Stomach (tissue), 9 donors: Measurements from ENCODE around the gene RFXAP. TPM values are rescaled to one million over a fixed set of nuclear protein-coding genes. Genes with fewer than 3 reads are reported as not detected.

Experiments used
- DNase-seq, 2 donors: peaks; one replicate each; pipeline versions ENCODE4 v3.0.0 to v3.0.0-alpha.2; 2013 to 2019
- H3K27ac ChIP-seq, 5 donors: fragments of 200-600 bp in 4 of 5; sonication (generic) in 4 of 5; one replicate each; pipeline ENCODE4 v1.5.1; 2013 to 2019; ENCODE audit warnings: mild to moderate bottlenecking in 1 of 5, moderate library complexity in 1 of 5
- H3K27me3 ChIP-seq, 3 donors: fragments of 200-600 bp; sonication (generic); one replicate each; pipeline ENCODE4 v1.5.1; 2017 to 2019; ENCODE audit warnings: mixed run types in 1 of 3
- H3K36me3 ChIP-seq, 4 donors: fragments of 200-600 bp; sonication (generic); 1 replicate in 3 of 4; 2 replicates in 1 of 4; pipeline ENCODE4 v1.5.1; 2016 to 2019
- H3K4me1 ChIP-seq, 4 donors: fragments of 200-600 bp; sonication (generic); one replicate each; pipeline ENCODE4 v1.5.1; 2016 to 2019
- H3K4me3 ChIP-seq, 4 donors: fragments of 200-600 bp; sonication (generic) in 3 of 4; one replicate each; pipeline ENCODE4 v1.5.1; 2016 to 2019; ENCODE audit warnings: mild to moderate bottlenecking in 1 of 4
- H3K9me3 ChIP-seq, 4 donors: fragments of 200-600 bp; sonication (generic); one replicate each; pipeline ENCODE4 v1.5.1; 2016 to 2019
- CTCF ChIP-seq, 7 experiments: fragments of 450-650 bp in 4 of 7; fragments of 200-600 bp in 3 of 7; sonication (generic) in 3 of 7; IDR thresholded peaks; one replicate each; pipeline ENCODE4 v1.5.1; 2016 to 2019; ENCODE audit warnings: antibody characterized with exemption in 7 of 7, control low read depth in 2 of 7, mild to moderate bottlenecking in 1 of 7
- EP300 ChIP-seq: sonication (generic); formaldehyde crosslinking; IDR thresholded peaks from one replicate; pipeline ENCODE4 v1.6.1; 2017; ENCODE audit warnings: antibody characterized with exemption
- POLR2A ChIP-seq, 4 donors: fragments of 450-650 bp; IDR thresholded peaks; one replicate each; pipeline ENCODE4 v1.6.1; 2016; ENCODE audit warnings: antibody characterized with exemption in 4 of 4, control low read depth in 2 of 4, mild to moderate bottlenecking in 1 of 4, moderate library complexity in 1 of 4
- POLR2AphosphoS5 ChIP-seq, 3 donors: sonication (generic); formaldehyde crosslinking; IDR thresholded peaks; one replicate each; pipeline ENCODE4 v1.6.1; 2016; ENCODE audit warnings: antibody characterized with exemption in 3 of 3
- WGBS, 5 donors: extraction: QIAGEN DNeasy Blood & Tissue Kit in 3 of 5; methylation state at CpG; one replicate each; pipeline versions ENCODE4 v1.1.5 to v1.1.7; 2013 to 2018; 5-methylcytosine and 5-hydroxymethylcytosine counted together
- intact Hi-C: fragments of 100-400 bp; cut with DNase I; formaldehyde crosslinking; loops from one replicate; pipeline ENCODE4 v1.15.1; 2023; ENCODE audit warnings: low total_unique reads
- polyA plus RNA-seq, 3 donors: library from polyadenylated mRNA; stranded (reverse); fragments of 200-250 nt; gene quantifications; one replicate each; pipeline ENCODE4 v1.2.3, GENCODE V29; 2013
- total RNA-seq, 5 donors: library from RNA; depleted of rRNA; stranded (reverse); fragments of >200 nt; gene quantifications; one replicate each; pipeline versions ENCODE4 v1.1.0 to v1.2.3, GENCODE V29; 2014 to 2016
- donor health status: healthy with polysubstance abuse.
- donor health status: Bipolar disorder and iron deficiency.
- donor health status: healthy.

The RFXAP gene
- total and polyA plus RNA-seq, 8 donors: 1.2 to 12.3 (median 2.1) TPM; not detected in 1

DNA sequence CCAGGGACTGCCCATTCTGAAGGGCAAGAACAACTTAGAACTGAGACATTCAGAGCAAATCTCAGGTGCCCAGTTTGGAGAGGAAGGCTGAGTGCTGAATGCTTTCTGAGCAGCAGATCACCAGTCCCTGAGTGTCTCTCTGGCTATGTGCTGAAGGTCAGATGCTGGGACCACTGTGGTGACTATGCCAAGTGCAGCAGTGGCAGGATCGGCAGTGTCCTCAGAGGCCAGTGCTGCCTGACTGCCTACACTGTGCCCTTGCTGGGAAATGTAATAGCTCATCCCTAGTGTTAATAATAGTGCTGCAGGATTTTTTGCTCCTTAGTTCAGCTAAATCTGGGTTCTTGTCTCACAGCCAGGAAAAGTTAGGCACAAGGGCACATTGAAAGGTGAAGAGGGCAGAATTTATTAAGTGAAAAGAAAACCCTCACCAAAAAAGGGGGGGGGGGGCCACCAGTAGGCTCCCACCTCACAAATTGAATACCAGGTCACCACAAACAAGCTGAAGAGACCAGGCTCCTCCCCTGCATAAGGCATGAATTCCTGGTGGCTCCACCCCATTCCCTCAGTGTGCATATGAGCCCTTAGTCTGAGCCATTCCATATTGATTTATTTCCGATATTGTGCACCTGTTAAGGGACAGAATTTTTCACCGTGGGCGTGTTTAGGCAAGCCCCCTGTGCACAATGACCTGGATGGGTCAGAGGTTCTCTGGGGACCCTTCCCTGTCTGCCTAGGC is 18.5 kb downstream of the RFXAP start:
- no peak overlapping the region for H3K4me3 ChIP-seq
- no peaks in the 10 kb centered on the region for H3K27me3 ChIP-seq
- no peak overlapping the region for H3K27ac ChIP-seq
- TF ChIP-seq POLR2A (IDR thresholded peaks at IDR 0.05): no peak
- TF ChIP-seq EP300: no peak
- TF ChIP-seq CTCF (IDR thresholded peaks at IDR 0.05): no peak
- TF ChIP-seq POLR2AphosphoS5 (IDR thresholded peaks at IDR 0.05): no peak
- H3K9me3 ChIP-seq: no peaks in the 10 kb centered on the region
- DNase-seq: no peak
- H3K36me3 ChIP-seq: no peaks in the 10 kb centered on the region
- WGBS, 5 donors: 54 to 61% (median 59%) methylated on average over 4 of the region's 4 CpGs
- H3K4me1 ChIP-seq: peaks cover 0 to 7% (median 0%) of the 10 kb centered on the region in 4 donors
- intact Hi-C loops: no loop called here

GRCh38 chr13:36839281-36839680 is 20.3 kb downstream of the RFXAP start:
- H3K4me3 ChIP-seq: no peak overlapping the region
- TF ChIP-seq CTCF (IDR thresholded peaks at IDR 0.05): no peak
- no peak for TF ChIP-seq POLR2AphosphoS5 (IDR thresholded peaks at IDR 0.05)
- TF ChIP-seq EP300: no peak
- TF ChIP-seq POLR2A (IDR thresholded peaks at IDR 0.05): no peak
- 70 to 83% (median 74%) methylated on average over 3 of the region's 3 CpGs for whole genome bisulfite sequencing, 5 donors
- no peaks in the 10 kb centered on the region for H3K27me3 ChIP-seq
- no peak for DNase-seq
- H3K4me1 ChIP-seq: peaks cover 0 to 7% (median 0%) of the 10 kb centered on the region in 4 donors
- peaks cover 0 to 9% (median 3%) of the 10 kb centered on the region in 4 donors for H3K36me3 ChIP-seq
- intact Hi-C loops: no loop called here
- H3K9me3 ChIP-seq: no peaks in the 10 kb centered on the region
- no peak overlapping the region for H3K27ac ChIP-seq

DNA sequence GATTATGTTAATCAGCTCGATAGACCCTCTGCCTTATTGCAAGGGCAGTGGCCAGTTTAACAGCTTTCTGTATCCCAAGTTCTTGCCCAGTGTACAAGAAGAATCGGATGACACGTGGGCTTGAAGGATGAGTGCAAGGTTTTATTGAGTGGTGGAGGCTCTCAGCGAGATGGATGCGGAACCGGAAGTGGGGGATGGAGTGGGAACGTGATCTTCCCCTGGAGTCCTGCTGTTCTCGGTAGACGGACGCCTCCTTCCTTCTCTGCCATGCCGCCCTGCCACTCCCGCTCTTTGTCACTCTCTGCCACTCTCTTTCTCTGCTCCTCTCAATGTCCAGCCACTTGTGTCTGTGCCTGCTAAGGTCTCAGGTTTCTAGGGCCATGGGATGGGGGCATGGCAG is 21.0 kb downstream of the RFXAP start:
- Histone ChIP-seq H3K27ac (no peak overlapping the region), H3K36me3 (peaks cover 0 to 9% (median 3%) of the 10 kb centered on the region in 4 donors), H3K27me3 (no peaks in the 10 kb centered on the region), H3K4me1 (peaks cover 0 to 7% (median 0%) of the 10 kb centered on the region in 4 donors), H3K4me3 (no peak overlapping the region), H3K9me3 (no peaks in the 10 kb centered on the region)
- no peak for DNase-seq
- TF ChIP-seq CTCF (IDR thresholded peaks at IDR 0.05): no peak
- TF ChIP-seq POLR2A (IDR thresholded peaks at IDR 0.05): no peak
- no peak for TF ChIP-seq EP300
- TF ChIP-seq POLR2AphosphoS5 (IDR thresholded peaks at IDR 0.05): no peak
- intact Hi-C loops: no loop called here
- WGBS, 5 donors: 86 to 95% (median 87%) methylated on average over 11 to 12 of the region's 12 CpGs

DNA sequence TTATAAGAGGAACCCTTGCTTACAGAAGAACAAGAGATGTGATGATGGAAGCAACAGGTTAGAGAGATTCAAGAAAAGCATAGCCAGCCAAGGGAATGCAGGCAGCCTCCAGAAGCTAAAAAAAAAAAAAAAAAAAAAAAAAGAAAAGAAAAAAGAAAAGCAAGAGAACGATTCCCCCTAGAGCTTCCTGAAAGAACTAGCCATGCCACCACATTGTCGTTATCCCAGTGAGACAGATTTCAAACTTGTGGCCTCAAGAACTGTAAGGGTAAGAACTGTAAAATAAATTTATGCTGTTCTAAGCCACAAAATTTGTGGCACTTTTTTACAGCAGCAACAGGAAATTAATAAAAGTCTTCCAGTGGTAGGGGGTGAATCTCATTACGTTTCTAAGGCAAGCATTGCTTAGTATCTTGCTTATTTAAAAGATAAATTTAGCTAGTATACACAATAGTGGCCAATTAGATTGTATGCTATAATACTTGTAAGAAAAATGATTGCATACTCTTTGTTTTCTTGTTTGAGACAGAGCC is 21.8 kb downstream of the RFXAP start:
- Histone ChIP-seq H3K9me3 (no peaks in the 10 kb centered on the region), H3K4me3 (no peak overlapping the region), H3K27ac (no peak overlapping the region), H3K36me3 (peaks cover 0 to 9% (median 3%) of the 10 kb centered on the region in 4 donors), H3K4me1 (peaks cover 0 to 7% (median 0%) of the 10 kb centered on the region in 4 donors), H3K27me3 (no peaks in the 10 kb centered on the region)
- WGBS, 5 donors: 43 to 58% (median 51%) methylated on average over 3 of the region's 3 CpGs
- TF ChIP-seq CTCF (IDR thresholded peaks at IDR 0.05) (no peak), EP300 (no peak), POLR2A (IDR thresholded peaks at IDR 0.05) (no peak), POLR2AphosphoS5 (IDR thresholded peaks at IDR 0.05) (no peak)
- intact Hi-C loops: no loop called here
- no peak for DNase-seq
